ENCODE measurements around the gene COPG1.

- TF ChIP-seq CTCF (IDR thresholded peaks at IDR 0.05) (no peak), POLR2AphosphoS5 (IDR thresholded peaks at IDR 0.05; ENCODE audit: low read depth, low read length) (no peak), SIN3A (IDR thresholded peaks at IDR 0.05; ENCODE audit: borderline replicate concordance, insufficient read depth, low read depth, low read length) (no peak)
These were observed 17.9 kb upstream of the COPG1 start for GRCh38 chr3:129231331-129232119.

All from Panc1 (cell line).